ENCODE measurements around the gene CFAP69.
"Not testable (repeated sequence)": the region's sequence is repeated elsewhere in the genome, so short reads cannot be mapped to it uniquely, and the experiment has no call there.

The CFAP69 gene

DNA sequence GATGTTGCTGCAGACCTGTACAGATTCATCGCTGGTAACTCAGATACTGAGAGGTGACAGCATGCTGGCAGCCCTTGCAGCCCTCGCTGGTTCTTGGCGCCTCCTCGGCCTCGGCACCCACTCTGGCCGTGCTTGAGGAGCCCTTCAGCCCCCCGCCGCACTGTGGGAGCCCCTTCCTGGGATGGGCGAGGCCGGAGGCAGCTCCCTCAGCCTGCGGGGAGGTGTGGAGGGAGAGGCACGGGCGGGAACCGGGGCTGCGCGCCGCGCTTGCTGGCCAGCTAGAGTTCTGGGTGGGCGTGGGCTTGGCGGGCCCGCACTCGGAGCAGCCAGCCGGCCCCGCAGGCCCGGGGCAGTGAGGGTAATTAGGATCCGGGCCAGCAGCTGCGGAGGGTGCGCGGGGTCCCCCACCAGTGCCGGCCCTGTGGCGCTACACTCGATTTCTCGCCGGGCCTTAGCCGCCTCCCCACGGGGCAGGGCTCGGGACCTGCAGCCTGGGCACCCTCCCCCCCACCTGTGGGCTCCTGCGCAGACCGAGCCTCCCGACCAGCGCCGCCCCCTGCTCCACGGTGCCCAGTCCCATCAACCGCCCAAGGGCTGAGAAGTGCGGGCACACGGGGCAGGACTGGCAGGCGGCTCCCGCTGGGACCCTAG, 89.3 kb downstream of the CFAP69 start:
- no peak for DNase-seq (ENCODE audit: low read depth in 1 of 2, low spot score in 1 of 2)

DNA sequence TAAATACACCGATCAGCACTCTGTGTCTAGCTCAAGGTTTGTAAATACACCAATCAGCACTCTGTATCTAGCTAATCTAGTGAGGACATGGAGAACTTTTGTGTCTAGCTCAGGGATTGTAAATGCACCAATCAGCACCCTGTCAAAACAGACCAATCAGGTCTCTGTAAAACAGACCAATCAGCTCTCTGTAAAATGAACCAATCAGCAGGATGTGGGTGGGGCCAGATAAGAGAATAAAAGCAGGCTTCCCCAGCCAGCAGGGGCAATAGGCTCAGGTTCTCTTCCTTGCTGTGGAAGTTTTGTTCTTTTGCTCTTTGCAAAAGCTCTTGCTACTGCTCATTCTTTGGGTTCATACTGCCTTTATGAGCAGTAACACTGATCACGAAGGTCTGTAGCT, 90.0 kb downstream of the CFAP69 start:
- DNase-seq (ENCODE audit: low read depth in 1 of 2, low spot score in 1 of 2): not testable (repeated sequence)

DNA sequence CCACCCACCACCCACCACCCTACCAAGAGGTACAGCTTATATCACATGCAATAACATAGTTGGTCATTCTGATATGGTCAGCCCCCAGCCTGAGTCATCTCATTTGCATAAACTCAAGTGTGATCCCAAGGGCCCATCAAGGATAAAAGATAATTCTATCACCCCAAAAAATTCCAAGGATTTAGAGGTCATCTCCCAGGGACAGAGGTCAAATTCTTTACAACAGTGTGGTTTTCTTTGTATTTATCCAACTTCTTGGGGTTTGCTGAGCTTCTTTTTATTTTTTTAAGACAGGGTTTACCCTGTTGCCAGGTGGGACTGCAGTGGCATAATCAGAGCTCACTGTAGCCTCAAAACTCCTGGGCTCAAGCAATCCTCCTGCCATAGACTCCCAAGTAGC, 92.1 kb downstream of the CFAP69 start:
- no peak for DNase-seq (ENCODE audit: low read depth in 1 of 2, low spot score in 1 of 2)

DNA sequence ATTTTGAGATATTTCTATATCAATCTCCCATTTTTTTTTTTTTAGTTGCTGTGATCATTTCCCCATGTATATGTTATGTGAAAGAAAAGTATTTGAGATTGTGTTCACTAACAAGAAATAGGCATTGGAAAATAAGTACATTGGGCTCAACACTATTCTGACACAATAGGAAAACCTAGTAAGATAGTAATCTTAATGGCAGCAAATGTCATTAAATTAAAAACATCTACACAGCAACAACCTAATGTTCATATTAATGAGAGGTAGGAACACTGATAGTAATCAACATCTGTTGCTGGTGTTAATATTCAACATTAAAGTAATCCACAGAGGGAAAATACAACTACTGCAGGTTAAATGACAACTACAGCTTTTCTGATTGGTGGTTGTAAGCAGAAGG, 100.0 kb downstream of the CFAP69 start:
- no peak for DNase-seq (ENCODE audit: low read depth in 1 of 2, low spot score in 1 of 2)

DNA sequence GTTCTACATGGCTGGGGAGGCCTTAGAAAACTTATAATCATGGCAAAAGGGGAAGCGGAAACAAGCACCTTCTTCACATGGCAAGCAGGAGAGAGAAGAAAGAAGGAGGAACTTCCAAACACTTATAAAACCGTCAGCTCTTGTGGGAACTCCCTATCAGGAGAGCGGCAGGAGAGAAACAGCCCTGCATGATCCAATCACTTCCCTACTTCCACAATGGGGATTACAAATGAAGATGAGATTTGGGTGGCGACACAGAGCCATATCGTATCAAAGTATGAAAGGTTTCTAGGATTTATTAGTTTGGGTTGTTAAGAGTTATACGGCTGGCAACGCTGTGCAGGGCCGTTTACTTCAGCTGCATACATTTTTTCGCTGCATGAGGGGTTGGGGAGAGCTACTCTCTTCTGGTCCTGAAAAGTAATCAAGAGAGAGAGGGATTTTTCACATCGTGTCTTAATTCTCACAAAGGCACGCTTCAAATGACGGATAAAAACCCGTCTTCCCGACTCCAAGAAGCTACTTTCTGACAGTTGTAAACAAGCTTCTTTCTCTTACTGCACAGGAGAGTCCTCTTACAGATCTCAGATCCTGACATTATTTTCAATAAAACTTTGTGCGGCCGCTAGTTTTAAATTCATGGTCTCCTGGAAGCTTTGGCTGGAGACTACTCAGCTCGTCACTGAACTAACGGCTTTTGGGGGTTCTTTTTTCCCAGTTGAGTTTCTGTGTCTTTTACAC, 100.8 kb downstream of the CFAP69 start:
- no peak for DNase-seq (ENCODE audit: low read depth in 1 of 2, low spot score in 1 of 2)

DNA sequence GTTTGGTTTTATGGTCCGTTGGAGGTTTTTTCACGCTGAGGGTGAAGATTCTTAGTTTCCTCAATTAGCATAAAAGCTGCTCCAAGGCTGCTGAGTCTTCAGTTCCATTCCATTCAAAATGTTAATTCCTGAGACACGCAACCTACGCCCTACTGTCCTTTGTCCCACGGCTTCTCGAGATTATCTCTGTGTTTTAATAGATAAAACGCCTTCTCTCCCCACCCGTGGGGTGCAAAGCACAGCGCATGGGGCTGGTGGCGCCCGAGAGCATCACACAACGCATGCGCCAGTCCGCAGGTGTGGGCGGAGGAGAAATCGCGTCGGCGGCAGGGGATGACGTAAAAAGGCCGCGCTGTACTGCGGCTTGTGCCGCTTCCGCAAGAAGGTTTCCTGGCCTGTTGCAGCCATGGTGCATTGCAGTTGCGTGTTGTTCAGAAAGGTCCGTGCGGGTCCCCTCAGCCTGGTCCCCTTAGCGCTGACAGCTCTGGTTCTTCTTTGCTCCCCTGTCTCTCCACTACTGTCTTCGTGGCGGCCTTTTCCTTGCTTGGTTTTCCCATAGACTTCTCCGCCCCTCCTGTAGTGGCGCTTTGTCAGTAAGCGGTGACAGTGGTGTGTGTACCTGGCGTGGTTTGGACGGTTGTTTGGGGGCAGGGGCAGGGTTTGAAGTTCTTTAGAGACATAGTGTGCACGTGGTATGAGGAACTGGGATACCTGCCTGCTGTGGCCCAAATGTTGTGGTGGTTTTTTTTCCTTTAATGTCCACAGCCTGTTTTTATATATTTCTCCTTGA, 101.6 kb downstream of the CFAP69 start, which contains the start of gene GTPBP10:
Gene GTPBP10 (plus strand): TSS at position 381 of the 790 bp plus-strand sequence. CDS start 26 bp downstream, at position 407.
- DNase-seq (ENCODE audit: low read depth in 1 of 2, low spot score in 1 of 2): peak; percentile 83 to 94

DNA sequence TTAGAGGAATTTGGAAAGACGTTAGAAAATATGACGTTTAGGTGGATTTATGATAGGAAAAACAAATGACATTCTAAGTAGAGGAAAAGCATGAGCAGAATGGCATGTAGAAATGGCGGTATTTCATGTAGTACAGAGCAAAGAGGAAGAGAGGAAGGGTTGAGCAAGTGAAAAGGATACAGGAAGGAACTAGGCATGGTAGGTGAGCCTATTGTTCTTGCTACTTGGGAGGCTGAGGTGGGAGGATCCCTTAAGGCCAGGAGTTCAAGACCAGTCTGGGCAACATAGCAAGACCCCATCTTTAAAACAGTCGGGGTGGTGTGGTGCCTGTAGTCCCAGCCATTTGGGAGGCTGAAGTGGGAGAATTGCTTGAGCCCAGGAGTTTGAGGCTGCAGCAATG, 102.8 kb downstream of the CFAP69 start:
- DNase-seq (ENCODE audit: low read depth in 1 of 2, low spot score in 1 of 2): no peak

DNA sequence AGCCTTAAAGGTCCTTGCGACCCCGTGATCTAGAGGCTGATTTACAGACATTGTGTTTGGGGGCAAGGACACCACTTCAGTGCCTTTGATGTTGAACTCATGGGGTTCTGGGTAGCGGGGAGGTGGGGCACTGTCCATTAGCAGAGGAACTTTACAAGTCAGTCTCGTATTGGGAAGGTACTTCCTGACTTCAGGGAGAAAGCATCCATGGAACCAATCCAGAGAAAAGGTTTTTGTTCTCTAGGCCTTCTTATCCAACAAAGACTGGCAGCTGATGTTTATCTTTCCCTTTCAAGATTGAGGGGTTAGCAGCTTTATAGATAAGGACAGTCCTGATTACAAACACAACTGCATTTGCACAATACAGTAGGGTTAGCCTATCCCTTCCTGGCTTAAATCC, 104.3 kb downstream of the CFAP69 start:
- DNase-seq (ENCODE audit: low read depth in 1 of 2, low spot score in 1 of 2): no peak

DNA sequence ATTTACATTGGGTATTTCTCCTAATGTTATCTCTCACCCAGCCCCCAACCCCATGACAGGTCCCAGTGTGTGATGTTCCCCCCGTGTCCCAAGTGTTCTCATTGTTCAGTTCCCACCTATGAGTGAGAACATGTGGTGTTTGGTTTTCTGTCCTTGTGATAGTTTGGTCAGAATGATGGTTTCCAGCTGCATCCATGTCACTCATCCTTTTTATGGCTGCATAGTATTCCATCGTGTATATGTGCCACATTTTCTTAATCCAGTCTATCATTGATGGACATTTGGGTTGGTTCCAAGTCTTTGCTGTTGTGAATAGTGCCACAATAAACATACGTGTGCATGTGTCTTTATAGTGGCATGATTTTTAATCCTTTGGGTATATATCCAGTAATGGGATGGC, 105.1 kb downstream of the CFAP69 start:
- not testable (repeated sequence) for DNase-seq (ENCODE audit: low read depth in 1 of 2, low spot score in 1 of 2)

DNA sequence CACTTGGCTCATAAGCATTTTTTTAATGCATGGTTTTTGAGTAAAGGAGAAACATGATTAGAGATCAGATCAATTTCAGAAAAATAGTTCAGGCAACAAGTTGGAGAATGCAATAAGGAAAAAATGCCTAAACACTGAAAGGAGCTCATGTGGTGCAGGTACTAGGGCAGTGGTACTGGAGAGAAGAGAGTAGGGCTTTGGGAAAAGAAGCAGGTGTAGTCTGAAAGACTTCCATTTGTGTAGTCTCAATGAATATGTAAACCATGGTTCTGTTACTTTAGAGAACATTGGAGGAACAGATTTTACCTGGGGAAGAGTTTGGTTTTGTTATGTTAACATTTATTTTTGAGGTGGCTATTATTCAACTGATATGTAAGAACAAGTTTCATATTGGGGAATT, 107.0 kb downstream of the CFAP69 start:
- no peak for DNase-seq (ENCODE audit: low read depth in 1 of 2, low spot score in 1 of 2)

Measured in stimulated activated CD4-positive, alpha-beta T cell treated with anti-CD3 and anti-CD28 coated beads, Interleukin-15, amount 100 ng/mL, for 1 hour (primary cell).